MM.1S (cell line): Measurements from ENCODE around the gene APOB.

Experiments
- CTCF ChIP-seq: fragments of 300-600 bp; sonication (generic); IDR thresholded peaks from 2 replicates; pipeline ENCODE4 v1.5.1; 2016; ENCODE audit warnings: antibody characterized with exemption, low read length, mixed read lengths
- EZH2 ChIP-seq: fragments of 300-600 bp; sonication (generic); optimal IDR thresholded peaks from 2 replicates; pipeline ENCODE3; 2017; ENCODE audit warnings: low read depth, mild to moderate bottlenecking, antibody characterized with exemption, low read length, mixed read lengths
- EZH2phosphoT487 ChIP-seq: fragments of 300-600 bp; sonication (generic); IDR thresholded peaks from 2 replicates; pipeline ENCODE4 v1.6.1; 2018; ENCODE audit warnings: antibody characterized with exemption, low read length

DNA sequence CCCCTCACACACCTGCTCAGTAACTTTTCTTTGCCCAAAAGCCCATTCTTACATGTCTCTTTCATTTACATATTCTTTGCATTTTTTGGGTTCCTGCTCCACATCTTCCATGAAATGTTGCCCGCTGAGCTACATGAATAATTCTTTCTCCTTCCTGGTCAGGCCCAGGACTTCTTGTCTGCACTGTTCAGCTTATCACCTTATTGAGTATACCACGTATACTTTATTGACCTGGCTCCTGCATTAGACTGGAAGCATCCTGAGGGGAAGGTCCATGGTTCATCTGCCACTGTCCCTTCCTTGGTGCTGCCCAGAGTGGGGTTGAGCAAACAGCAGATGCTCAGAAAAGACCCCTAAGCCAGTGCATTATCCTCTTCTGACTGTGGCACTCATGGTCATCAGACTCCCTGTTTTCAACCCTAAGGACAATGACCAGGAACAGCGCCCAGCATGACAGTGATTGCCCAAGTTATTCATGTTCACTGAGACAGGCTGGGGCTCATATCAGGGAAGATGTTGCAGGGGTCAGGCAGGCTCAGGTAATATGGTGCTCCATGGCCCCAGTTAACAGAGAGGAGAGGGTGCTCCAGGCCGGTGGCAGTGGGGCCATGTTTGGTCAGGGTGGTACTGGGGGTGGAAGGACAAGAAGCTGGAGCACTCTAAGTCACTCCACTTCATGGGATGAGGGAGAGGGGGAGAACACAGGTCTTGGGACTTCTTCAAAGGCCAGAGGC is 7.7 kb downstream of the APOB start:
- TF ChIP-seq CTCF (no peak), EZH2phosphoT487 (no peak), EZH2 (no peak)
